HG03354 (cell line): ENCODE results near the gene CNPY2.
"Not testable (repeated sequence)": the region's sequence is repeated elsewhere in the genome, so short reads cannot be mapped to it uniquely, and the experiment has no call there.

Experiments
- ATAC-seq: cut with Tn5 transposase; IDR thresholded peaks from one replicate; pipeline ENCODE4 v1.9.1; 2021; ENCODE audit warnings: mild to moderate bottlenecking; ENCODE audit not compliant: unreplicated experiment, poor library complexity, severe bottlenecking

The CNPY2 gene

GRCh38 chr12:56266068-56266692 is 49.6 kb downstream of the CNPY2 start:
- ATAC-seq = not testable (repeated sequence)

DNA sequence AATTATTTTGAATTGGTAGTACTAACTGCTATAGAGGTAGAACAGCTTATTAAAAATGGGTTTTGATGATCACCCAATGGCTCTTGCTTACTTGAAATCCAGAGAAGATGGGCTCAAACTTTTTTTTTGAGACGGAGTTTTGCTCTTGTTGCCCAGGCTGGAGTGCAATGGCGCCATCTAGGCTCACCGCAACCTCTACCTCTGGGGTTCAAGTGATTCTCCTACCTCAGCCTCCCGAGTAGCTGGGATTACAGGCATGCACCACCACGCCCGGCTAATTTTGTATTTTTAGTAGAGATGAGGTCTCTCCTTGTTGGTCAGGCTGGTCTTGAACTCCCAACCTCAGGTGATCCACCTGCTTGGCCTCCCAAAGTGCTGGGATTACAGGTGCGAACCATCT is 52.8 kb downstream of the CNPY2 start:
- not testable (repeated sequence) for ATAC-seq

DNA sequence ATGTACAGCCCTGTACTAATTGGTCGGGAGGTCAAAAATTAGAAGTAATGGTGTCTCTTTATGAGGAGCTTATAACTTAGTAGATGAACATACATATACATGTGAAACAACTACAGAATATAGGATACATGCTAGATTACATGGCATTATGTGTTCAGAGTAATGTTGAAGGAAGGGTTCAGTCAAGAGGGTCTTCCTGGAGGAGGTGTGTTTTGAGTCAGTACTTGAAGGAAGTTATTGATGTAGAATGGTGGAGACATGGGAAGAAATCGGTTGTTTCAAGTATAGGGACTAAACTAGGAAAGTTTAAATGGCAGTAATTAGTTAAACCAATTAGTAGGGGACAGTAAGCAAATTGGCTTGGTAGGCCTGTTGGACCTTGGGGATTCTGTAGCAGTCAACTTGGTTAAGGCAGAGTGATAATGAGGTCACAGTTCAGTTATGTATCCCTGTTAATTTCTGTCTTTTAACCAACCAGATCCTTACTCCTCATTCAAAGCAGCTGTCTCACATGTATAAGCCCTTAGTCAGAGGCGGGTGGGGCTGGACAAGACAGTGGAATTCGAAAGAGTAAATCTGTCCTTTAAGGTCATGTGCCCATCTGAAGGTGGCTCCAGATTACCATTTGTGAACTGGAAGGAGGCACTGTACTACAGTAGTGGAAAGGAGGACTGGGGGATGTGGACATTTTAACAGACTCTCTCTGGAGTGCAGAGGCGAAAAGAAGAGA is 54.1 kb downstream of the CNPY2 start:
- ATAC-seq = no peak

DNA sequence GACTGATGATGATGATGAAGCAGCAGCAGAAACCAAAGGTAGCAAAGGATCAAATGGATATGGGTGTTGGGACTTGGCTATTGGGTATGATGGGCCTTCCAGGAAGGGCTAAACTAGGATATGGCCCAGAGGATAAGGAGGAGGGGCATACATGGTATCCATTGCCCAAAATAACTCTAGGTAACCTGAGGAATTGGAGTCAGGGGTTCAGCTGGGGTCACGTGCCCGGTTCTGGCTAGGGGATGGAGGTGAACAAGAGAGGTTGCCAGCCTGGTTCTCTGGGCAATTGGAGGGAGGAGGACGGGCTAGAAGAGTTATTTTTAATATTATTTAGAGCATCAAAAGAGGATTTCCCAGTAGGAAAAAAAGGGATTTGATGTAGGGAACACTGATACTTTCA is 54.9 kb downstream of the CNPY2 start:
- ATAC-seq = no peak

- no peak for ATAC-seq
Measured at GRCh38 chr12:56260380-56260779, 55.4 kb downstream of the CNPY2 start.
